OCI-LY7 (cell line): ENCODE results near the gene KLF2. TPM values are rescaled to one million over a fixed set of nuclear protein-coding genes. Genes with fewer than 3 reads are reported as not detected.

Source experiments
- BruUV-seq: library from RNA; stranded (reverse); fragments of 400-500 nt; replicated peaks from 2 replicates; lab custom pipeline; 2021; lab: Mats Ljungman, UMichigan
- CTCF ChIA-PET: fragments of 300-600 bp; sonication (Branson Sonifier 250); formaldehyde crosslinking; loops from one replicate; lab custom pipeline; 2022; ENCODE audit warnings: antibody characterized with exemption; ENCODE audit not compliant: unreplicated experiment; lab: Charles Lee
- POLR2A ChIA-PET: fragments of 300-600 bp; sonication (Branson Sonifier 250); formaldehyde crosslinking; loops from one replicate; lab custom pipeline; 2022; ENCODE audit warnings: antibody characterized with exemption; lab: Charles Lee
- DNase-seq: peaks from one replicate; pipeline ENCODE4 v3.0.0-alpha.2; 2015; ENCODE audit warnings: low spot score
- H2AFZ ChIP-seq: fragments of 200-600 bp; sonication (generic), shearing (Covaris generic); 2 replicates; pipeline ENCODE4 v1.6.1; 2014; ENCODE audit warnings: mild to moderate bottlenecking, antibody characterized with exemption, low read length, moderate library complexity
- H3K27ac ChIP-seq: fragments of 200-600 bp; sonication (generic); 2 replicates; pipeline ENCODE4 v1.5.1; 2014; ENCODE audit warnings: mixed run types, low read depth, mild to moderate bottlenecking, moderate library complexity, low read length, inconsistent platforms; ENCODE audit not compliant: poor library complexity, severe bottlenecking
- H3K36me3 ChIP-seq: fragments of 200-600 bp; sonication (generic); 2 replicates; pipeline ENCODE4 v1.6.1; 2014; ENCODE audit warnings: mild to moderate bottlenecking, antibody characterized with exemption, low read length, moderate library complexity, mixed read lengths; ENCODE audit not compliant: insufficient read depth
- H3K4me1 ChIP-seq: fragments of 200-600 bp; sonication (generic); 2 replicates; pipeline ENCODE4 v1.5.1; 2014; ENCODE audit warnings: mild to moderate bottlenecking, low read length; ENCODE audit not compliant: insufficient read depth, poor library complexity, severe bottlenecking
- H3K4me2 ChIP-seq: fragments of 200-600 bp; sonication (generic); 2 replicates; pipeline ENCODE4 v1.6.1; 2014; ENCODE audit warnings: mild to moderate bottlenecking, low read length
- H3K4me3 ChIP-seq: fragments of 200-600 bp; sonication (generic); 2 replicates; pipeline ENCODE4 v1.5.1; 2014; ENCODE audit warnings: mild to moderate bottlenecking, low read depth, low read length; ENCODE audit not compliant: poor library complexity, severe bottlenecking
- H3K79me2 ChIP-seq: fragments of 200-600 bp; sonication (generic); 2 replicates; pipeline ENCODE4 v1.6.1; 2016; ENCODE audit warnings: low read depth, mild to moderate bottlenecking, low read length, moderate library complexity, mixed read lengths; ENCODE audit not compliant: insufficient read depth
- H3K9me2 ChIP-seq: fragments of 200-600 bp; sonication (generic); 2 replicates; pipeline ENCODE4 v1.6.1; 2016; ENCODE audit warnings: mild to moderate bottlenecking, low read length, mixed read lengths; ENCODE audit not compliant: insufficient read depth
- H3K9me3 ChIP-seq: fragments of 200-600 bp; sonication (generic); 2 replicates; pipeline ENCODE4 v1.6.1; 2014; ENCODE audit warnings: mild to moderate bottlenecking, mixed run types, low read length, mixed read lengths
- H4K20me1 ChIP-seq: fragments of 200-600 bp; sonication (generic); 2 replicates; pipeline ENCODE4 v1.6.1; 2014; ENCODE audit warnings: mild to moderate bottlenecking, antibody characterized with exemption, low read length, moderate library complexity, mixed read lengths; ENCODE audit not compliant: insufficient read depth
- CTCF ChIP-seq: fragments of 200-600 bp; sonication (generic); conservative IDR thresholded peaks from 2 replicates; pipeline ENCODE4 v1.5.1; 2014; ENCODE audit warnings: mild to moderate bottlenecking, antibody characterized with exemption, low read length, moderate library complexity, mixed read lengths
- EZH2phosphoT487 ChIP-seq: fragments of 200-600 bp; sonication (generic); IDR thresholded peaks from 2 replicates; pipeline ENCODE4 v1.6.1; 2018; ENCODE audit warnings: low read depth, borderline replicate concordance, mild to moderate bottlenecking, mixed run types, antibody characterized with exemption, low read length, moderate library complexity, mixed read lengths
- intact Hi-C: fragments of 100-400 bp; cut with micrococcal nuclease; formaldehyde crosslinking; loops from one replicate; pipeline ENCODE4 v1.10.0; 2022; ENCODE audit not compliant: unreplicated experiment
- total RNA-seq, 2 experiments: library from RNA; depleted of rRNA in 1 of 2; stranded (reverse); fragments of >200 nt in 1 of 2; shearing (Covaris generic) in 1 of 2; gene quantifications; 2 replicates each; pipeline ENCODE4 v1.2.3, GENCODE V29; 2014 to 2022

Gene KLF2
- total RNA-seq, 2 experiments from 2014 or later: 6.2 to 8.6 TPM

- ChIA-PET POLR2A (interaction anchor here (0.7 kb wide), 2 partner anchors 210 to 603 kb away, joined by 3 read pairs; no protein-coding TSS in a partner anchor), CTCF (no interaction called here)
- no peak overlapping the region for H2AFZ ChIP-seq
- no peak overlapping the region for H3K4me3 ChIP-seq
- DNase-seq: no peak
- H3K36me3 ChIP-seq: no peaks in the 10 kb centered on the region
- no peaks in the 10 kb centered on the region for H4K20me1 ChIP-seq
- no TSS peak for BruUV-seq
- no peak overlapping the region for H3K4me2 ChIP-seq
- H3K9me2 ChIP-seq: no peaks in the 10 kb centered on the region
- intact Hi-C loops: no loop called here
- peaks cover 45% of the 10 kb centered on the region for H3K4me1 ChIP-seq
- no peaks in the 10 kb centered on the region for H3K9me3 ChIP-seq
- no peak overlapping the region for H3K27ac ChIP-seq
- no peaks in the 10 kb centered on the region for H3K79me2 ChIP-seq
- TF ChIP-seq EZH2phosphoT487 (no peak), CTCF (no peak)
These were observed 17.8 kb upstream of the KLF2 start for GRCh38 chr19:16306728-16307402.

- H3K27ac ChIP-seq: no peak overlapping the region
- no peak overlapping the region for H2AFZ ChIP-seq
- TF ChIP-seq CTCF (no peak), EZH2phosphoT487 (no peak)
These were observed 16.5 kb upstream of the KLF2 start for GRCh38 chr19:16308081-16308480.

GRCh38 chr19:16309643-16310042 lies 15.0 kb upstream of the KLF2 start:
- Histone ChIP-seq H3K36me3 (no peaks in the 10 kb centered on the region), H3K9me2 (no peaks in the 10 kb centered on the region), H3K4me3 (no peak overlapping the region), H4K20me1 (no peaks in the 10 kb centered on the region), H3K9me3 (no peaks in the 10 kb centered on the region), H3K4me1 (peaks cover 19% of the 10 kb centered on the region), H2AFZ (no peak overlapping the region), H3K79me2 (no peaks in the 10 kb centered on the region), H3K4me2 (no peak overlapping the region), H3K27ac (no peak overlapping the region)
- intact Hi-C loops: no loop called here
- BruUV-seq: no TSS peak
- ChIA-PET CTCF (no interaction called here), POLR2A (interaction anchor here (0.7 kb wide), 1 partner anchor 352 kb away, joined by 3 read pairs; no protein-coding TSS in a partner anchor)
- no peak for DNase-seq
- no peak for TF ChIP-seq CTCF
- no peak for TF ChIP-seq EZH2phosphoT487

More at GRCh38 chr19:16308081-16308480, 16.5 kb upstream of the KLF2 start:
- no peak for DNase-seq
- Histone ChIP-seq H3K4me2 (no peak overlapping the region), H3K9me3 (no peaks in the 10 kb centered on the region), H3K4me3 (no peak overlapping the region), H4K20me1 (no peaks in the 10 kb centered on the region), H3K79me2 (no peaks in the 10 kb centered on the region), H3K36me3 (no peaks in the 10 kb centered on the region), H3K4me1 (peaks cover 35% of the 10 kb centered on the region), H3K9me2 (no peaks in the 10 kb centered on the region)
- BruUV-seq: no TSS peak
- intact Hi-C loops: no loop called here
- ChIA-PET CTCF (no interaction called here), POLR2A (no interaction called here)
